22Rv1 (cell line): ENCODE data around the gene C3orf33.

Source experiments
- ZFX ChIP-seq: fragments of 450-650 bp; IDR thresholded peaks from 2 replicates; pipeline ENCODE4 v1.6.1; 2017; ENCODE audit warnings: antibody characterized with exemption, borderline replicate concordance
- TF ChIP-seq, protein P1 (sequence below): fragments of 450-650 bp; IDR thresholded peaks from 2 replicates; pipeline ENCODE4 v1.5.1; 2017; ENCODE audit warnings: mild to moderate bottlenecking

DNA sequence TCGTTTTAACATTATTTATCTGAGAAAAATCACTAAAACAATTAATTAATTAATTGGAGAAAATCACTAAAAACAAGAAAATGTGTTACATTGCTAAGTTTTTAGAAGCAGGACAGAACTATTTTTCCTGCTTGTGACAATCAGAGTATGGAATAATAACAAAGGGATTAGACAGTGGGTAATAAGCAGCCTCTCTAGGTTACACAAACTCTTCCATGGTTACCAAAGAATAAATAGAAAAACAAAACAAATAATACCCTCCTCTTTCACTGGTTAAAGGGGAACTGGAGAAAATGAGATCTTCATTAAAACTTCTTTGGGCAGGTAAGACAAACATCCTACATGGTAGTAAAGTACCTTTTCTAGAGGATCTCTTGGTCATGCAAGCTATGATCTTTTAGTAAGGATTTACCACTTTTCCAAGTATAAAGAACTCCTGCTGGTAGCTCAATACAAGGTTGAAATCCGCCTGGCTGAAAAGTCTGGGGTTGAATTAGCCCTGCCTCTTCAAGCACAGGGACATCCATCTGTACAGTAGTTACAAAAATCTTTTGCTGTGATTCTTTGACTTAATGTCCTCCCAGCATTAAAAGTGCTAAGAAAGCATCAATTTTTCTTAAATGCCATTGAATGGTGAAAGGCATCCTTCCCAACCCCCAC, 58.7 kb downstream of the C3orf33 start:
- TF ChIP-seq, protein P1, sequence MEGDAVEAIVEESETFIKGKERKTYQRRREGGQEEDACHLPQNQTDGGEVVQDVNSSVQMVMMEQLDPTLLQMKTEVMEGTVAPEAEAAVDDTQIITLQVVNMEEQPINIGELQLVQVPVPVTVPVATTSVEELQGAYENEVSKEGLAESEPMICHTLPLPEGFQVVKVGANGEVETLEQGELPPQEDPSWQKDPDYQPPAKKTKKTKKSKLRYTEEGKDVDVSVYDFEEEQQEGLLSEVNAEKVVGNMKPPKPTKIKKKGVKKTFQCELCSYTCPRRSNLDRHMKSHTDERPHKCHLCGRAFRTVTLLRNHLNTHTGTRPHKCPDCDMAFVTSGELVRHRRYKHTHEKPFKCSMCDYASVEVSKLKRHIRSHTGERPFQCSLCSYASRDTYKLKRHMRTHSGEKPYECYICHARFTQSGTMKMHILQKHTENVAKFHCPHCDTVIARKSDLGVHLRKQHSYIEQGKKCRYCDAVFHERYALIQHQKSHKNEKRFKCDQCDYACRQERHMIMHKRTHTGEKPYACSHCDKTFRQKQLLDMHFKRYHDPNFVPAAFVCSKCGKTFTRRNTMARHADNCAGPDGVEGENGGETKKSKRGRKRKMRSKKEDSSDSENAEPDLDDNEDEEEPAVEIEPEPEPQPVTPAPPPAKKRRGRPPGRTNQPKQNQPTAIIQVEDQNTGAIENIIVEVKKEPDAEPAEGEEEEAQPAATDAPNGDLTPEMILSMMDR: no peak
- TF ChIP-seq ZFX: no peak
